ENCODE results near the gene FIS1.
"Not testable (repeated sequence)": the region's sequence is repeated elsewhere in the genome, so short reads cannot be mapped to it uniquely, and the experiment has no call there.

Gene FIS1

GRCh38 chr7:101244375-101245146 lies at the start of gene FIS1:
FIS1 (minus strand) TSS chr7:101245081; CDS start chr7:101245004, 77 bp downstream.
- DNase-seq = peak; percentile 98

DNA sequence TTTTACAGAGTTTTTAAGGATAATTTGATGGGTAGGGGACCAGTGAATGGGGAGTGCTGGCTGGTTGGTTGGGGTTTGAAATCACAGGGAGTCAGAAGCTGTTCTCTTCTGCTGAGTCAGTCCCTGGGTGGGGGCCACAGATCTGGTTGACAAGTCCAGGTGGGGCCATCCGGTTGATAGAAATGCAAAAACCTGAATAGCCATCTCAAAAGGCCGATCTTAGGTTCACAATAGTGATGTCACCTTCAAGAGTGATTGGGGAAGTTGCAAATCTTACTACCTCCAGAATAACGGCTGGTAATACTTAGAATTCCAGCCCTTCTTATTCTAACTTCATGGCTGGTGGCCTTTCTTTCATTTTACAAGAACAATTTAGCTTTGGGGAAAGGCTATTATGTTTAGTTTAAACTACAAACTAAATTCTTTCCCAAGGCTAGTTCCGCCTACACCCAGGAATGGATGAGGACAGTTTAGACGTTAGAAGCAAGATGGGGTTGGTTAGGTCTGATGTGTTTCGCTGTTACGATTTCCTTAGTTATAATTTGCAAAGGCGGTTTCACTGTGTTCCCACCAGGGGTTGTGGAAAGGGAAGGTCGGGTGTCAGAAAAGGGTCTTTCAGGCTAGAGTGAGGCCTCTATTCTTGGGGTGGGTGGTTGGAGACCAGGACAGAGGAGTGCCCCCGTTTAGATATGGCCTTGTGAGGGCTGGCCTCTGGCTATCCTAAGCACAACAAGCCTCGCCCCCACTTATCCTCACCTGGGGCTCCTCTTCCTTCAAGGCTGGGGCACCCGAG lies 49.4 kb upstream of the FIS1 start:
- no peak for DNase-seq

DNA sequence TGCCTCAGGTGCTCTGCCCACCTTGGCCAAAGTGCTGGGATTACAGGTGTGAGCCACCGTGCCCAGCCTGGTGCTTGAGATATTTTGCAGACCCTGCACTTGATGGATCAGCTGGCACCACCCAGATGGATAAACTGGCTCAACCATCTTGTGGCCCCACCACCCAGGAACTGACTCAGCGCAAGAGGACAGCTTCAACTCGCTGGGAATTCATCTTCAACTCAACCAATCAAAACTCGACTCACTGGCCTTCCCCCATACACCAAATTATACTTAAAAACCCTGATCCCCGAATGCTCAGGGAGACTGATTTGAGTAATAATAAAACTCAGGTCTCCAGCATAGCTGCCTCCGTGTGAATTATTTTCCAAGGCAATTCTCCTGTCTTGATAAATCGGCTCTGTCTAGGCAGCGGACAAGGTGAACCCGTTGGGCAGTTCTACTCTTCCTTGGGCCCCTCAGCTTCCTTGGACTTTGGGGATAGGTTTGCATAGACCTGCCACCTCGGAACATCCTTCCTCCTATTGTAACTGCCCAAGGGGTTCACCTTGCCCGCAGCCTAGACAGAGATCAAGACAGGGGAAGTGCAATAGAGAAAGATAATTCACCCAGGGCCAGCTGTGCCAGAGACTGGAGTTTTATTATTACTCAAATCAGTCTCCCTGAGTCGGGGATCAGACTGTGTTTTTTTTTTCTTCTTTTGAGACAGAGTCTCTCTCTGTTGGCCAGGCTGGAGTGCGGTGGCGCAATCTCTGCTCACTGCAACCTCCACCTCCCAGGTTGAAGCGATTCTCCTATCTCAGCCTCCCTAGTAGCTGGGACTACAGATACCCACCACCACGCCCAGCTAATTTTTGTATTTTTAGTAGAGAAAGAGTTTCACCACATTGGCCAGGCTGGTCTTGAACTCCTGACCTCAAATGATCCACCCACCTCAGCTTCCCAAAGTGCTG lies 48.5 kb upstream of the FIS1 start:
- not testable (repeated sequence) for DNase-seq

GRCh38 chr7:101292566-101292965 lies 47.7 kb upstream of the FIS1 start:
- not testable (repeated sequence) for DNase-seq

DNA sequence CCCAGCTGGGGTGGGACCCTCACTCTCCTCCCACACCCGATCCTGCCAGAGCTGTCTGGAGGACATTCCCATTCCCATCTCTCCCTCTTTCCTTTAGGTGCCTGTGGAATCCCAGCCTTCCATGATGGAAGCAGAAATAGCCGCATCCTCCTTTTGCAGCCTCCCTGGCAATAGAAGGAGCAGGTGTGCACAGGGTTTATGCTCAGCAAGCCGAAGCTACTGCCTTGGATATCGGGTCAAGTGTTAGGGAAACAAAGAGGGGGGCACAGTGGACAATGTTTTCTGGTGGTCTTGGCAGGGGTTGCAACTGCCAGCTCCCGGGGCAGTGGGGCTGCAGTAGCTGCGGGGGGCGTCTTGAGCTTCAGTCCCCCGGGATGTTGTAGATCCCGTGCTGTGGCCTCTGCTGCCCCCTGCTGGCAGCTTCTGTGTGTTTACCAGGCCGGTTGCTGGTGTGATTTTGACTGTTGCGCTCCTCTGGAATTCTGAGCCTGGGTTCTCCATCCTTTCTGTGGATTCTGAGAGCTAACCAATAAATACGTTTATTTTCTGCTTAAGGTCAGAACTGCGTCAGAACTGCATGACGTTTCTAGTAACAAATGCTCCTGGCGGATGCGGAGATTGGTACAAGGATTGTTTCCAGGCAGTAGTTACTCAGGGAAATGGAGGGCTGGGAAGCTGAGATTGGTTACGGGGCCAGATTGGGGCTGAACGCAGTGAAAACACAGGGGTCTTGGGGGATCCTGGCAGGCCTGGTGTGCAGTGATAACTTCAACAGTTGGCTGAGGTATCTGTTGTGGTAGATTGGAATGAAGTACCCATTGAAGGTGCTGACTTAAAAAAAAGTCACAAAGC lies 45.5 kb upstream of the FIS1 start:
- DNase-seq = peak; percentile 54

GRCh38 chr7:101289687-101290086 lies 44.8 kb upstream of the FIS1 start:
- DNase-seq = not testable (repeated sequence)

DNA sequence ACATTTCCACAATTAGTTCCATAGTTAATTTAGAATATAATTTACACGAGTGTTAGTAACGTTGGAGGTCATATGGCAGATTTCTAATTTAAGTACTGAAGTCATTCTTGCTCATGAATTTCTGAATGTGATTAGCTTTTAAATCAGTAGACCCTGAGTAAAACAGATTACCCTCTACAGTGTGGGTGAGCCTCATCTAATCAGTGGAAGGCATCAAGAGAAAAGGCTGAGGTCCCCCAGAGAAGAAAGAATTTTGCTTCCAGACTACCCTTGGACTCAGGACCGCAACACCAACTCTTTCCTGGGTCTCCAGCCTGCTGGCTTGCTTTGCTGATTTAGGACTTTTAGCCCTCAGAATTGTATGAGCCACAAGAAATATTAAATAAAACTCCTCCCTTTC lies 43.6 kb upstream of the FIS1 start:
- DNase-seq = no peak

DNA sequence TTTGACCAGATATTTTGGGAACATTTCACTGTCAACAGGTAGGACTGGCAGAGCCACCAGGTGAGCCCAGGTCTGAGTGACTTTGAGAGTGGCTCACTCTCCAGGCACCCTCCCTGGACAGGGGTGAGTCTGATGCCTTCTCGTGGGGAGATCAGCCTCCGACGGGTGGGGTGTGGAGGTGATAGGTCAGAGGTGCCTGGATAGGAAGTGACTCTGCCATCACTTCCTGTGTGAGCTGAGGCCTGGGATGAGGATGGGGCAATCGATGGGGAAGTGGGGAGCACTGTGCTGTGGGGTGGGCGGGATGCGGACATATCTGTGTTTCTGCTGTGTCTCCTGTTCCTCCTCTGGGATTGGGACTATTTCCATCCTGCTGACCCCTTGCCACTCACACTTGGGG lies 42.2 kb upstream of the FIS1 start:
- no peak for DNase-seq

GRCh38 chr7:101285880-101286279 lies 41.0 kb upstream of the FIS1 start:
- DNase-seq = not testable (repeated sequence)

GRCh38 chr7:101285171-101285570 lies 40.3 kb upstream of the FIS1 start:
- DNase-seq = no peak

DNA sequence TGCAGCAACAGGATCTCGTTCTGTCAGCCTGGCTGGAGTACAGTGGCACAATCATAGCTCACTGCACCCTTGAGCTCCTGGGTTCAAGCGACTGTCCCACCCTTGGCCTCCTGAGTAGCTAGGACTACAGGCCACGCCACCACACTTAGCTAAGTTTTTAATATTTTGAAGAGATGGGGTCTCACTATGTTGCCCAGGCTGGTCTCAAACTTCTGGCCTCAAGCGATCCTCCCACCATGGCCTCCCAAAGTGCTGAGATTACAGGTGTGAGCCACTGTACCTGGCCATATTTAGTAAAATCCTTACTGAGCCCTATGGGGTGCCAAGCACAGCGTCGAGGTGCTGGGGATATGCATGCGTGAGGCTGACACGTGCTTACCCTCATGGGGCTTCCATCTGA lies 36.0 kb upstream of the FIS1 start:
- DNase-seq = not testable (repeated sequence)

DNA sequence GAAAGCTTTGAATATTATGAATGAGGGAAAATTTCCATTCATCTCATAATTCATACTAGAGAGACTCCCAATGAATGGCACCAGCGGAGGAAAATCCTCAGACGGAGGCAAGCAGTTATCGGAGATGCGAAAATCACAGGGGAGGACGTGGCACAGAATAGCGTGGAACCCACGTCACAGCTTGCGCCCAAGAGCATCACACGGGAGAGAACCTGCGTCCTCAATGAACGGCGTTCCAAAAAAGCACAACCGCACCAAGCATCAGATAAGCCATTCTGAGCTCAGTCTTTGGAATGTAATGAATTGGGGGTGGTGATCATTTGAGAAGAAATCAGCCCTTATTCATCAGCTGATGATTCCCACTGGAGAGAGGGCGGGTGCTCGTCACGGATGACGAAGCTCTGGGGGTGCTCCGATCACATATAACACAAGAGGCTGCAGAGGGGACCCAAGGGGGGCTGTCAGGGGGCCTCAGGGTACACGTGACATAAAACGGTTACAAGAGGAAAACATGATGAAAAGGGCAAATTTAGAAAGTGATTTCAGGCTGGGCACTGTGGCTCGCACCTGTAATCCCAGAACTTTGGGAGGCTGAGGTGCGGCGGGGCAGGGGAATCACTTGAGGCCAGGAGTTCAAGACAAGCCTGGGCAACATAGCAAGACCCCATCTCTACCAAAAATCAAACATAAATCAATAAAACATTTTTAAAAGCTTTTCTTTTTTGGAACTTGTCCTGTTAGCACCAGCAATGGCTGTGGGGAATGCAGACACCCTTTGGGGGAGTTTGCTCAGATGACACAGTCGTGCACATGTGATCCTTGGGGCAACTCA lies 33.8 kb upstream of the FIS1 start:
- DNase-seq = no peak

DNA sequence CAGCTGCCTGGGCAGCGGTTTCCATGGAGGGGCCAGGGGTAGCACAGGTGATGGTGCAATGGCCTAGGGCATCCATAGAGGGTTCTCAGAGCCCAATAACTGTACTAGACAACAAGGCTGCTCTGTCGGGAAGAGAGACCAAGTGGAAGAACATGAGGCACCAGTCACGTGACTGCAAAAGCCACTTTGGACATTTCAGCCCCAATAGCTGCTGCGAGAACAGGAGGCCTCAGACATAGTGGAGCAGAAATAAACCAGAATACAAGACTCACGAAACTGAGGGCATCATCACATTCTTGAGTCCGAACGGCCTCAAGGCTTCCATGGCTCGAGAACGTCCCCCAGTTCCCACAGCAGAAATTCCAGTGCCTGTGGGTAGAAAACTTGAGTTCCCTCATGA lies 32.3 kb upstream of the FIS1 start:
- no peak for DNase-seq

GRCh38 chr7:101273206-101273605 lies 28.3 kb upstream of the FIS1 start:
- DNase-seq = no peak

- DNase-seq = no peak
Measured at GRCh38 chr7:101271021-101271420, 26.1 kb upstream of the FIS1 start.

DNA sequence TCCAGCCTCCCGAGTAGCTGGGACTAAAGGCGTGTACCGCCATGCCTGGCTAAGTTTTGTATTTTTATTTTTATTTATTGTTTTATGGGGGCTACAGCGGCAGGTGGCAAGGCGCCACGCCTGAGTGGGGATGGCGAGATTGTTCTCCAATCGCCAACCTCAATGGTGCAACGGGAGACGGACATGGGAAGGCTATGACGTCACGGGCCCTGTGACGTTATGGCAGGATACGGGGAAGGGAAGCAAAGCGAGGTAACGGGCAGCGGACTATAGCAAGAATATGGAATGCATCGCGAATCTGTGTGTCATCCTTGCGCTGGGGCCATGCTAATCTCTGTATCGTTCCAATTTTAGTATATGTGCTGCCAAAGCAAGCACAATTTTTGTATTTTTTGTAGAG lies 24.8 kb upstream of the FIS1 start:
- no peak for DNase-seq

- peak; percentile 62 for DNase-seq
Measured at GRCh38 chr7:101265622-101266516, 21.0 kb upstream of the FIS1 start.

- DNase-seq = not testable (repeated sequence)
Measured at GRCh38 chr7:101264102-101264706, 19.3 kb upstream of the FIS1 start.

DNA sequence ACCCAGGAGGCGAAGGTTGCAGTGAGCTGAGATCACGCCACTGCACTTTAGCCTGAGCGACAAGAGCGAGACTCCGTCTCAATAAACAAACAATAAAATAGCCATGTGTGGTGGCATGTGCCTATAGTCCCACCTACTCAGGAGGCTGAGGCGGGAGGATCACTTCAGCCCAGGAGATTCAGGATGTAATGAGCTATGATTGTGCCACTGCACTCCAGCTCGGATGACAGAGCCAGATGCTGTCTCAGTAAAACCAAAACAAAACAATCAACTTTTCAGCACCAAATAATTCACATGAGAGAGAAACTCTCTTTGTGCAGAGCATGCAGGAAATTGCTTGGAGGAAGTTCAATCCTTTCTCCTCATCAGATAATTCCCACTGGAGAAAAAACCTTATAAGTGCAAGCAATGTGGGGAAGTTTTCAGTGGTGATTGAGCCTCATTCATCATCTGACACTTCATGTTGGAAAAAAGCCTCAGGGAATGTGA lies 13.4 kb upstream of the FIS1 start:
- DNase-seq = no peak
